ENCODE measurements around the gene CYGB.
"Not testable (repeated sequence)": the region's sequence is repeated elsewhere in the genome, so short reads cannot be mapped to it uniquely, and the experiment has no call there.

CYGB gene

DNA sequence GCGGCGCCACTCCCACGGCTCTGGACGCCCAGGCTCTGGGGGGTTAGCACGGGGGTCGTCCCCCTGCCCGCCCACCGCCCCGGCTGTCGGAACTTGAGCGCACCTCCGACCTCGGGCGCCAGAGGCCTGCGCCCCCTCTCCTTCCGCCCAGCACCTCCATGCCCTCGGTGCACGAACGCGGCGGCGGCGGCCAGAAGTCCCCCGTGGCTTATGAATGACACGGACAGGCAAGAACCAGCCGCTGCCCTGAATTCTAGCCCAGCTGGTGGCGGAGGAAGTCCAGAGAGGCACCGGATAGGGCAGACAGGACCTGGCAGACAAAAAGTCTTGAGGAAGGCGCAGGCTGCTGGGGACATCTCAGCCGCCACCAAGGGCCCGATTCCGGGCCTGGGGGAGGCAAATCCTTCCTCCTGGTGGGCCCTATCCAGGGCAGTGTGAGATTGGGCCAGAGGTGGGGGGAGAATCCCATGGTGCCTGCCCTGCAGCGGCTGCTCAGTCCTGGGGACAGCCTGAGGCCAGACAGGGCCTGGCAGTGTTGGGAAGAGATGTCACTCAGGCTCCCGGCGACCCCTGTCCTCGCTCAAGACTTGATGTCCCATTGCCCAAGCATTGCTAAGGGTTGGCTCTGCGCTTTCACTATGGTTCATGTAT lies 897 bp upstream of the CYGB start:
- DNase-seq (ENCODE audit: low spot score) = no peak

DNA sequence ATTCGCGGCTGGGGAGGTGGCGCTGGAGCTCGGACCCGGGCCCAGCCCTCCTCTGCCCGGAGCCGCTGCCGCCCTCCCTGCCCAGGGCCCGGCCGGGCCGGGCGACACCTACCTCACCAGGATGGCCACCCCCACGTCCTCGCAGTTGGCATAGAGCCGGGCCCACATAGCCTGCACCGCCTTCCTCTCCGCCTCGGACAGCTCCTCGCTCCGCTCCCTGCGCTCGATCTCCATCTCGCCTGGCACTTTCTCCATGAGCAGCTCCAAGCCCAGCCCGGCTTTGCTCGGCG lies 276 bp downstream of the CYGB start:
- DNase-seq (ENCODE audit: low spot score) = peak; percentile 70

DNA sequence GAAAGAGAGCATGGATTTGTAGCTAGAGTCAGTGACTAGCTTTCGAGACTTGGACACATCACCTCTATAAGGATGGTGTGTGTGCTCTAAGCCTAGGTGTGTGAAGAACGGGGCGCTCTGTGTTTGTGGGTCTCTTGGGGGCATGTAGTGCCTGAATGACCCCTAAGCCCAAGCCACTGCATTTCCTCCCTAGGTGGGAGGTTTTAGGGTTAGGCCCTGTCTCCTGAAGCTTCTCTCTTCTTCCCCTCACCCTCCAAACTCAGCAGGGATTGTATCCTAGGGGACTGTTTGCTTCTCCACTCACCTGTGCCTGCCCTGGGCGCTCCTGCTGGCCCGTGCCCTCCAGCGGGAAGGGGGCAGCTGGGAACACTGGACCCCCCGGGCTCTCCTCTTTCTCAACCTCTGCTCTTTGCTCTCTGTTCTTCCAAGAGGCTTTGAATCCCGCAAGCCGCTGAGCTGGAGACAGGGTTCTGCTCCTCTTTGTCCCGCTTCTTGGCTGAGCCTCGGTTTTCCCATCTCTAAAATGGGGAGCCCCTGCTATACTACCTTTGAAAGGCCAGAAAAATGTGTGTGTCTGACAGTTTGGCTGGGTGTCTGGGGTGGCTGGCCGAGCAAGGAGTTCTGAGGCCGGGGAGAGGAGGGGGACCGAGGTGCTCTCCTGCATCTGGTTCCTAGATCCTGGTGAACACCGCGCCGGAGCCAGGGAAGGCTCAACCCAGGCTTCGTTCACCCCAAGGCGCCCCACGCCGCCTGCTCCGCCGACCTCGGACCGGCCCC lies 810 bp downstream of the CYGB start:
- no peak for DNase-seq (ENCODE audit: low spot score)

DNA sequence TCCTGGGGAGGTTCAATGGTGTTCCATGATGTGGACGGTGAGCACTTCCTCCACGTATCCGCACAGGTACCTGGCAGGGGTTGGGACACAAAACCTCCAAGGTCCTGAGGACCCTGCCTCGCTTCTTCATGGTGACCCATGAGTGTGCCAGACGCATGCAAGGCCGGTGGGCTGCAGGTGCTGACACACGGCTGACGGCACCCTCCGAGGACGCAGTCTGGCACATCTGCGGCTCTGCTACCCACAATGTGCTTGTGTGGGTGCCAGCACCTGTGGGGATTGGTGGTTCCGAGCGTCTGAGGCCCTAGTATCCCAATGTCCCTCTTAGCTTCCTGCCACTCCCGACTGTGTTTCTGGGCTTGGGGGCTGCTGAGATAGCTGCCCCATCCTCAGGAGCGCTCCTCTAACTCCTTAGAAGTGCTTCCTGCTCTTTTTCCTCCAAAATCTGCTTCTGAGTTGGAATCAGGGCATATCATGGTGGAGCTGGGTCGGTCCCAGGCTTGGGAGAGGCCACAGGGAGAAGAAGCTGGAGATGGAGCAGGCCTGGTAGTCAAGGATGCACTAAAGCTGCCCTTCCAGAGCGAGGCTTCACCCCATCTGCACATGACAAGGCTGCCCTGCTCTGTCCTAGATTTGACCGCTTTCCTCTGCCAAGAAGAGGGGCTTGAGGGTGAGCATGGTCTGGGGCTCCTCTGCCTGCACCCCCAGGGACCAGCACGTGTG lies 1.6 kb downstream of the CYGB start:
- no peak for DNase-seq (ENCODE audit: low spot score)

DNA sequence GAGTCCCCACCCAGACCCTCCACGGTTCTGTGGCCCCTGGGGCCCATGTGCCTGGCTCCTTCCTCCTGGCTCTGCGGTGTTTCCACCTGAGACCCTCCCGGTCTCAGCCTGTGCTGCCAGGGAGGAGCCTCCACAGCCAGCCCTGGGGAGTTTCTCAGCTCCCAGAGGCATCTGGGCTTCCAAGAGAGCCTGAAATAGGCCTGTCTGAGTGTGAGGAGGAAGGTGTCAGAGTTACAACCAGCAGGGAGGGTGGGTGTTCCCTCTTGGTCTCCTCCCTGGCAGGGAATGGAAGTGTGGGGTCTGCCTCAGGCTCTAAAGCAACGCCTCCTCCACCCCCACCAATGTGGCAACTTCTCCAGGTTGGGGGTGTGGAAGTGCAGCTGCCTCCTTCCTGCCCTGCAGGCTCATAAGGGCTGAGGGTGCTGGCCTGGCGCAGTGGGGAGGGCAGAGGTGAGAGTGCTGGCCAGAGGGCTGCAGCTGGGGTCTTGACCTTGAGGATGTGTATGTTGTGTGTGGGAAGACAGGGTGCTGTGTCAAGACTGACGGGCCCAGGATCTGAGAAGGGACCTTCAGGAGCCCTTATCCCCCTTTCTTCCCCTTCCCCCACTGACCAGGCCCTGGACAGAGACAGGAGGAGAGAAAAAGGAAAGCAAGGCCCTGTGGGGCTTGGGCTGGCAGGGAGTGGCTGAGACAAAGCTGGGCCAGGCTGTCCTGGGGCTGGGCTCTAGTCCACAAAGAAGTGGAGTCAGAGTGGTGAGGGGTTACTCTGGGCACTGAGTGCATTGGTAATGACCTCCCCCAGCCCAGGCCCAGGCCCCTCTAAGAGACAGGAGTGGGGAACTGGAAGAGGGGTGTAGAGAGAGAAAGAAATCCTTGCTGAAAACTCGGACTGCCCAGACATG lies 2.4 kb downstream of the CYGB start:
- no peak for DNase-seq (ENCODE audit: low spot score)

DNA sequence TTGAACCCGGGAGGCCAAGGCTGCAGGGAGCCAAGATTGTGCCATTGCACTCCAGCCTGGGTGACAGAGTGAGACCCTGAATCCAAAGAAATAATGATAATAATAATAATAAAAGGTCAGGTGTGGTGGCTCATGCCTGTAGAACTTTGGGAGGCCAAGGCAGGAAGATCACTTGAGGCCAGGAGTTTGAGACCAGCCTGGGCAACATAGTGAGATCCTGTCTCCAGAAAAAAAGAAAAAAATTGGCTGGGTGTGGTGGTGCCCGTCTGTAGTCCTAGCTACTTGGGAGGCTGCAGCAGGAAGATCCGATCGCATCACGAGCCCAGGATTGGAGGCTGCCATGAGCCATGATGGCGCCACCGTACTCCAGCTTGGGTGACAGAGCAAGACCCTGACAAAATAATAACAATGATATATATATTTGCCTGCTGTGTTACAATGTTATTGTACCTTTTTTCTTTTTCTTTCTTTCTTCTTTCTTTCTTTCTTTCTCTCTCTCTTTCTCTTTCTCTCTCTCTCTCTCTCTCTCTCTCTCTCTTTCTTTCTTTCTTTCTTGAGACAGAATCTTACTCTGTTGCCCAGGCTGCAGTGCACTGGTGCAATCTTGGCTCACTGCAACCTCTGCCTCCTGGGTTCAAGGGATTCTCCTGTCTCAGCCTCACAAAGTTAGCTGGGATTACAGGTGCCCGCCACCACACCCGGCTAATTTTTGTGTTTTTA lies 3.7 kb downstream of the CYGB start:
- not testable (repeated sequence) for DNase-seq (ENCODE audit: low spot score)

DNA sequence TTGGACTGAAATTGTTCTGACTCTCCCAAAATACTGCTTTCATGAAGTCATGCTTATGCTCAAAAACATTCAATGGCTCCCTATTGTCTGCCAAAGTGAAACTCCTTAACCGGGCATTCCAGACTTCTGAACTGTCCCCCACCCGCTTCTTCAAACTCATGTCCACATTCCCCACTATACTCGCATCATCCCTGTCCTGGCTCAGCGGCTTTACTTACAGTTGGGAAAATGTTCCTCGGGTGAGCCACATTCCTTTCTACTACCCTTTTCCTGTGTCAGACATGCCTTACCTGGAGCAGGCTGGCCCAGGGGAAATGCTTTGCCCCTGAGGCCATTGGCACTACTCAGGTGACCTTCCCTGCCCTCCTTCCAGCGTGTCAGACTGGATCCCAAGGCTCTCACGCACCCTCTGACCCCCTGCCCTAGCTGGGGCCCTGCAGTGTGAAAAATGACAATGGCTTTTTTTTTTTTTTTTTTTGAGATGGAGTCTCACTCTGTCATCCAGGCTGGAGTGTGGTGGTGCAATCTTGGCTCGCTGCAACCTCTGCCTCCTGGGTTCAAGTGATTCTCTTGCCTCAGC lies 5.3 kb downstream of the CYGB start:
- no peak for DNase-seq (ENCODE audit: low spot score)

DNA sequence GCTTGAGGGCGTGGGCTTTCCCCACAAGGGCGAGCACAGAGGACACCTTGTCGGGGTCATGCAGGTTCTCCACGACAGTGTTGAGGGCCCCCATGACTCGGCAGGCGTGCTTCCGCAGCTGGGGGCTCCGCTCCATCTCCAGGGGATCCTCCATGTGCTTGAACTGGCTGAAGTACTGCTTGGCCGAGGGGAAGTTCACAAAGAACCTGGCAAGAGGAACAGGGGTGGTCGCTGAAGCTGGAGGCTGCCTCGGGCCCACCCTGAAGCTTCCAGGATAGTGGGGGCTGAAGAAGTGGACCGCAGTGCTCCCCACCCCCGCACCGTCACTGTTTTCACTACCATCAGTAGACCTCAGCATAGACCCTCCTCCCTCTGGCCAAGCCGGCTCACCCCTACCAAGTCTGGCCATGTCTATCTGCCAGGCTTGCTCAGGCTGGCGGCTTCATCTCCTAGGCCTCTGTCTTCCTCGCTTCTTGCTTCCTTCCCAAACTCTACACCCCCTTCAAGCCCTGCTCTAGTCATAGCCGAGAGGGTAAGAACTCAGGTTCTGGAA lies 5.9 kb downstream of the CYGB start:
- DNase-seq (ENCODE audit: low spot score) = no peak

DNA sequence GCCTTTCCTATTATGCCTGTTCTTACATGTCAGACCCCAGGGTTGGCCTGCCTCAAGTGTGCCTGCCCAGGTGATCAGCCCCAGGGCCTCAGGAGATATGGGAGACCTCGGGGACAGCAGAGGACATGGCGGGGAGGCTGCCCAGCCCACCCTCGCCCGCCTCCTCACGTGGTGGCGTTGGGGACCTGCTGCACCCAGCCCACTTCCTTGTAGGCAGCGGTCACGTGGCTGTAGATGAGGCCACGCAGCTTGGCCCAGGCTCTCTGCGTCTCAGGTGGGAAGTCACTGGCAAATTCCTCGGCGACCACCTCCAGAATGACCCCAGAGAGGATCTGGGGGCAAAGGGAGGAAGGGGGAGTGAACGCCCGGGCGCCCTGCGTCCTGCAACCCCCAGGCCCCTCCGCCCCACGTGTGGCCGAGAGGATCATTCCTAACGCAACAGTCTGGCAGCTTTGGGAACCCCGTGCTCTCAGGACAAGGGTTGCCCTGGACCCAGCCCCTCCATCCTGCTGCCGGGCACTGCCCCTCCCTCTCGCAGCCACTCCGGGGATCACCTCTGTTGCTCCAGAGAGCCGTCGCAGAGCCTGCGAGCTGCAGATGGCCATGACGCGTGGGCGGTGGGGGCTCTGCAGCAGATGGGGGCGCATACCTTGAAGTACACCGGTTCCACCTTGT lies 6.6 kb downstream of the CYGB start:
- no peak for DNase-seq (ENCODE audit: low spot score)

DNA sequence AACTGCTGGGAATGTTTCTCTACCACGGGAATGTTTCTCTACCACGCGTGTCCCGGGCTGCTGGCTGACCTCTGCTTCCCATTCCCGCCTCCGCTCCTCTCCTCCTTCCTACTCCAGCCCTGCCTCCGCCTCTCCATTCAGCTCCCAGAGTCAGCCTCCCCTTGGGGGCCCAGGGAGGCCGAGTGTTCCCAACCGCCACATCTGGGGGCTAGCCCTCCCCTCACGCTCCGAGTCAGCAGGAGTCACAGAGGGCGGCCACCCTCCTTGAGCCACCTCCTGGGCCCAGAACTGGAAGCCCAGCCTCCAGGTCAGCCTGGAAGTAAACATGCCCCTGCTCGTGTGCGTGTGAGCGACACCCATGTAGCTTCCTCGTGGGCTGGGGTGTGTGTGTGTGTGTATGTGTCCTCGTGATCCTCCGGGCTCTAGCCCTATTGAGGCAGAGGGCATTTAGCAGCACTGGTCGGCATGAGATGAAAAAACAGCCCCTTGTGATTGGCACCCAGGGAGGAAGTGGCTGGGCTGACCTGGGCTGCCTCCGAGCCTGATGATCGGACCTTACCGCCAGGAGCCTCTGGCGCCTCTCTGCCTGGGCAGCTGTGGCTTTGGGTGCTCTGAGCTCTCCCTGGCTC lies 7.3 kb downstream of the CYGB start:
- no peak for DNase-seq (ENCODE audit: low spot score)

DNA sequence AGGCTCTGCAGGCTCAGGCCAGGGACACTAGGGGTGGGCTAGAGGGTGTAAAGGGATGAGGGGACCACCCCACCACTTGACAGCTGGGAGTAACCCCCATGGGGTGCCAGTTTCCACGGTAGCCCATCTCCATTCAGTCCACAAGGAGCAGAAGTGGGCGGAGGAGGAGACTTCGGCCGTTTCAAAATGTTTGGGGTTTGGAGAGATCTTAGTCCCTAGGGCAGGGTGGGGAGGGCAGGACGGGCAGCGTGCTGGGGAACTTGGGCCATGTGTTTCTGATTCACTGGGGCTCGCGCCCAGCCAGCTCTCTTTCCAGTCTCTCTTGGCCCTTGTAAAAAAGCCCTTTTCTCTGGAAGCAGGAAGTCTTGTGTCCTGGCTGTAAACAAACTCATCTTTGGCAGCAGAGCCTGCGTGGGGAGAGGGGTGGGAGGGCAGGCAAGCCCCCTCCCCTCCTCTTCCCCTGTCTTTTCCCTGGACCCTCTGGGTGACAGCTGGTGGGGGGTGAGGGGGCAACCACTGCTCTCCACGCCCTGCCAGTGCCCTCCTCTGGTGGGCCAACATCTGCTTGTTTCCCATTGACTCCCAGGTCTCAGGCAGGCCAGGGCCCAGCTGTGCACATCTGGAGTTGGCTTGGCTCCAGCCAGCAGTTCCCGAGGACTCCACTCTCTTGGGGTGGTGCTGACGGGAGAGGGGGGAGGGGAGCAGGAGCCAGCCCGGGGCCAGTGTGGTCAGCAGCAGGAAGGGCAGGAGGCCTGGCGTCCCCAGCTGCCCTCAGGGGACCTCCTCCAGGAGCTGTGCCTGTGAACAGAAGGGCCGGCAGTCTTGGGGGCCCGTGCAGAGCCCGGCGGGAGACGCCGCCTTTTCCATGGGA lies 8.1 kb downstream of the CYGB start:
- DNase-seq (ENCODE audit: low spot score) = no peak

DNA sequence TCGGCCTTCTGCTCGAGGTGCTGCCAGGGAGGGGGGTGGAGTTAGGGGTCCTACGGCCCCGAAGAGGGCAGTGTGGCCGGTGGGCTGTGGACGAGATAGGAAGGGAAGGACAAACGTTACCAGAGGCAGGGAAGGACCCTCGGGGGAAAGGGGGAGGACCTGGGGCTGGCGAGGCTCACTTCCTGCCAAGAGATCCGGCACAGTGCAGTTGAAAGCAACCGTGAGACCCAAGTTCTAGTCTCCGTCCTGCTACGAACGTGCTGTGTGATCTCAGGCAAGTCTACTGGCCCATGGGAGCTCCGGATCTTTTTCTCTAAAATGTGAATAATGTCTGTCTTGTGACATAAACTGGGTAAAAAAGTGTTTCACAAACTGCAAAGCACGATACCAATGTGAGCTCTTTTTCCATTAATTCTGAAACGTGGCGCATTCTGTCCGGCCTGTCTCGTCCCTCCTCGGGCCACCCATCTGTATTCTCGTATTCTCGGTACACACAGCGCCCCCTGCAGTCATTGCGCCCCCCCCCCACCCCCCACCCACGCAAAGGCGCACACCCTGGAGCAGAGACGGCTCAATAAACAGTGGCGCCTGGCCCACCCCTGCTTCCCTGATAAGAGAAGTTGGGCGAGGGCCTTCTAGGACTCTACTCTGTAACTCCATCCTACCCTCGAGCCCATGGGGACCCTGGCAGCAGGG lies 8.8 kb downstream of the CYGB start:
- DNase-seq (ENCODE audit: low spot score) = no peak

DNA sequence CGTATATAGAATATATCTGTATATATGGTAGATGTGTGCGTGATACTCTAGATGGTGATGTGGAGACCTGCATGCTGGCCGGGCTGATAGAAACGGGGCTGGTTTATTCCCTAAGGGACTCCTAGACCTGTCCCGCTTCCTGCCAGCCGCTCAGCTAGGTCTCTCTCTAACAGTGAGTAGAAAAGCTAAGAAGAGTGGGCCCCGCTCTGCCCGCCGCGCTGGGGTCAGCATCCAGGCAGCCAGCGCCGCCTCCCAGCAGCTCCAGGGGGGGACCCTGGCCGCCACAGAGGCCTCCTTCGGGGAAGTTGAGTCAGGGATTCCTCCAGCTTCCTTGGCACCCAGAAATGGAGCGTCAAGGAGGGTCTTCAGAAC lies 9.4 kb downstream of the CYGB start:
- DNase-seq (ENCODE audit: low spot score) = no peak

DNA sequence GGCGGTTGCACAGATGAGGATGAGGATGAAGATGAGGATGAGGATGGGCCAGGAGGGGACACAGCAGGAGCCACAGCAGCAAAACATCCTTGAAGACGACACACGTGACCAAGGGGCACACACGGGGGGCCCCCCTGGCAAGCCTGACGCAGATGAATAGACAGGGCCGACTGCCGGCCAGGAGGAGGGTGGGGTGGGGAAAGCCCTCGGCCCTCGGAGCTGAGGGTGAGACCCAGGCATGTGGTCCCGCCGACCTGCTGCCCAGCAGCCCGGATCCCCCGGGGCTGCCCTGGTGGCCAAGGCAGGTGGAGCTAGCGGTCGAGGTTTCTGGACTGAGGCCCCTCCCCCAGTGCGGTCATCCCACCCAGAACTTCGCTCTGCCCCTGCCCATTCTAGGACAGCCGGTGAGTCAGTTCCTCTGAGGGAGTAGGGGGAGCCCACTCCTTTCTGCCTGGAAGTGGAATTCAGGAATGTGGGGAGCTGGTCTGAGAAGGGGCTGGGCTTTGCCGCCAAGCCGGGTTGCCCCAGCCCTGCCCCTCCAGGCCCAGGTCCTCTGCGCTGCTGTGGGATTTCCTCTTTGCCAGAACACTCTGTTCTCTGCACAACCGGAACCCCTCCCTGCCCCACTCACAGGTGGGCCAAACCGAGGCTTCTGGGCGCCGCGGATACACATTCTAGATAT lies 9.9 kb downstream of the CYGB start:
- peak; percentile 58 for DNase-seq (ENCODE audit: low spot score)

DNA sequence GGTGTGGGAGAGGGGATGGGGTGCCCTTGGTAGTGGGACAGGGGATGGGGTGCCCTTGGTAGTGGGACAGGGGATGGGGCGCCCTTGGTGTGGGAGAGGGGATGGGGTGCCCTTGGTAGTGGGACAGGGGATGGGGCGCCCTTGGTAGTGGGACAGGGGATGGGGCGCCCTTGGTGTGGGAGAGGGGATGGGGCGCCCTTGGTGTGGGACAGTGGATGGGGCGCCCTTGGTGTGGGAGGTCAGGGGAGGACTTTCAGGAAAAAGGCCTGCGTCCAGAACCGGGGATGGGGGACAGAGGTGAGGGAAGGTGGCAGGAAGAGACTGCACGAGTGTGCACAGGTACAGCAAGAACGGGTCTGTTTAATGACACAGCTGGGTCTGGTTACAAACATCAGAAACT lies 10.5 kb downstream of the CYGB start:
- not testable (repeated sequence) for DNase-seq (ENCODE audit: low spot score)

DNA sequence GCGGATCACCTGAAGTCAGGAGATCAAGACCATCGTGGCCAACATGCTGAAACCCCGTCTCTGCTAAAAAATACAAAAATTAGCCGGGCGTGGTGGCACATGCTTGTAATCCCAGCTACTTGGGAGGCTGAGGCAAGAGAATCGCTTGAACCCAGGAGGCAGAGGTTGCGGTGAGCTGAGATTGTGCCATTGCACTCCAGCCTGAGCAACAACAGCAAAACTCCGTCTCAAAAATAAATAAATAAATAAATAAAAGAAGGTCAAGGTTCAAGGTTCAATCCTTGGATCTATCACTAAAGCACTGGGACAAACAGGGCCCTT lies 12.0 kb downstream of the CYGB start:
- not testable (repeated sequence) for DNase-seq (ENCODE audit: low spot score)

DNA sequence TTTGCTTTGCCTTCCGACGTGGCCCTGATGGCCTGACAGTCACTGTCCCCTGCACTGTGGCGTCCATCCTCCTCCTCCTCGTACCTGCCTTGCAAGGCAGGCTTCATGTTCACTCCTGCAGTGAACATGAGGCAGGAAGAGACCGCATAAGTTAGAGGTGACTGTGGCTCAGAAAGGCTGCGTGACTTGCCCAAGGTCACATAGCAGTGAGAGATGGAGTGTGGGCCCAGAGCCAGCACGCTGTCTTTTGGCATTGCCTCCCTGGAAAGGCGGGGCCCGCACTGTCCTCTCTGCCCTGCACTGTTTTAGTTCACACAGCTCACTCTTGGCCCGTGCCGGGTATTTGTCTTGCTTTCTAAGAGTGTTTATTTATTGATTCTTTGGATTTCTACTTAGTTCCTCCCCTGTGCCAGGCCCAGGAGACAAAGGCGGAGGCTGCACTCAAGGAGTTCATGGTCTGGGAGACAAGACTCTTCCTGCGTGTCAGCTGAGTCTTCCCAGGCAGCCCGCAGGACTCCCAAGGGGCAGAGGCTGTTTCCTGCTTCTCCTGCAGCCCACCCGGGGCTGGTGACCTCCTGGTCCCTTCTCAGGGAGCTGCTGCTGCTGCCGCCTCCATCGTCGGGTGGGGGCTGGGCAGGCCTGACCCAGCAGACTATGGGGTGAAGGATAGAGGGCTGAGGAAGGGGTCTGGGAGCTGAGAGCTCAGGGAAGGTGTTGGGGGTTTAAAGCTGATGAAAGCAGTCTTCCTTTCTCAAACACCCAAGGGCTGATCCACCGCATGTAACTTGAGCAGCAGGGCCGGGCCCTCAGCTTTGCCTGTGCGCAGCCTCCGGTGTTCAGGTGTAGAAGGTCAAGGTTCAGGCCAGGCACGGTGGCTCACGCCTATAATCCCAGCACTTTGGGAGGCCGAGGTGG lies 12.7 kb downstream of the CYGB start:
- no peak for DNase-seq (ENCODE audit: low spot score)
